ENCODE measurements around the gene MYLK.
"Not testable (repeated sequence)": the region's sequence is repeated elsewhere in the genome, so short reads cannot be mapped to it uniquely, and the experiment has no call there.

MYLK gene

DNA sequence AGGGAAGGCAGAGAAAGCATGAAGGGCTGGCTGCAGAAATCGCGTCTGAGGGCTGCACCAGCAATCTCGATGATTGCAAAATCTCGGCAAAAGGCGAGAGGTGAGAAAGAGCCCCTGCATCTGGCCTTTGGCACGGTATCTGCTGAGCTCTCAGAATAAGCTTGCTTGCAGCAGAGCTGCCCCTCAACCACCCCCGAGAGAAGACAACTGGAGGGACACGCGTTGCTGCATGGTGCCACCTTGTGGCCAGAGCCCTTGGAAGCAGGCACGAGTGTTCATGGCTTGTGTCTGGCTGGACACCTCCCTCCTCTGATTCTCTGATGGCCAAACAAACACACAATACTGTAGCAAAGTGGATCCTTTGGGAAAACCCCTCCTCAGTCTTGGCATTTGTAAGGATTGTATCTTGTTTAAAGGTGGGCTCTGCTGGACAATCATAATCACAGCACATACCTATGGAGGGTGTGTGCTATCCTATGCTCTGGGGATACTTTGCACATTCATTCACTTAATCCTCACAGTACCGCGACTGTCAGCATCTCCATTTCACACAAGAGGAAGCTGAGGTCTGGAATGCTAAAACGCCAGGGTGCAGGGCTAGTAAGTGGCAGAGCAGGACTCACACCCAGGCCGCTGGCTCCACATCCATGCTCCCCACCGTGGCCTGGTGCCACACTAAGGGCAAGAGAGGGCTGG is 164.9 kb downstream of the MYLK start:
- peak; percentile 54 to 75 for DNase-seq

DNA sequence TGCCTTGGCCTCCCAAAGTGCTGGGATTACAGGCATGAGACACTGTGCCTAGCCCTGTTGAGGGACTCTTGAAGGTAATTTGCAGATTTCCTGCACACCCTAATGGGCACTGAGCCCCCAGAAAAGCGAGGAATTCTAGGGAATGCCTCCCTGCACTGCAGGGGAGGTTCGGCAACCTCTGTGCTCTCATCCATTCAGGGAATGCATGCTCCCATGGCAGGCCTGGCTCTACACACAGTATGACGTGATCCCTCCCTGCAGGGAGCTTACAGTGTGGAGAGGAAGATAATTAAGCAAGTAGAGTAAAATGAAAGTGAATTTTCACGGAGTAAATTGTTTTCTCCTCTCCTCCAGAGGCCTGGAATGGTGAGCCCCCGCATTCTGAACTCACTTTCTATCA is 166.0 kb downstream of the MYLK start:
- no peak for DNase-seq

DNA sequence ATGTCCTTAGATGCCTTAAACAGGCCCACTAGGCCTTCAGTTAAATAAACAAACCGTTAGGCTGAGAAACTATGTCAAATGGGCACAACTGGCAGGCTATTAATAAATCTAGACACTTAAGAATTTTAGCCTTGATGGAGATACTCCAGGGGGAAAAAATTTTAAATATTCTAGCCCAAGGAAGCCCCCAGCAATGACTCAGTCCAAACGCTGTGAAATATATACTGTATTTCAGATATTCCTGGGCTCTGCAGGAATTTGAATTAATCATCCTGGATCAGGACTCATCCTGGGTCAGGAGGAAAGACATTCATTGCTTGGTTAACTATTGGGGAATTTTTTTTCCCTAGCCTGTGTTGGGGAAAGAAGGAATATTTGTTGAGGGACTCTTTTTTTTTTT is 166.7 kb downstream of the MYLK start:
- DNase-seq, result not testable (repeated sequence)

DNA sequence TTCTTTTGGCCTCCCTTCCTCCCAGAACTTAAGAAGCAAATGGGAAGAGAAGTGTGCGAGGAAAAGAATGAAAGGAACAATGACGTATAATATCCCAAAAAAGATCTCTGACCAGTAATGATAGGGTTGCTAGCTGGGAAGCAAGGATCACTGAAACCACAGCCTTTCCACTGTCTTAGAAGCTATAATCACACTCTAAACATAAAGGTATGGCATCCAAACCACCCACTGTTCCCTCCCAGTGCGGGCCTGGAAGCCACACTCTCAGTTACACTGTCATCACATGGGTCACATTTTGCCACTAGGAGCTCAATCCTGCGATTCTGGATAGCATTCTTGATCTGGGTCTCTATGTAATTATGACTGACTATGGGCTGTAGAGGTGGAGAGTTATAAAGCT is 167.7 kb downstream of the MYLK start:
- no peak for DNase-seq

DNA sequence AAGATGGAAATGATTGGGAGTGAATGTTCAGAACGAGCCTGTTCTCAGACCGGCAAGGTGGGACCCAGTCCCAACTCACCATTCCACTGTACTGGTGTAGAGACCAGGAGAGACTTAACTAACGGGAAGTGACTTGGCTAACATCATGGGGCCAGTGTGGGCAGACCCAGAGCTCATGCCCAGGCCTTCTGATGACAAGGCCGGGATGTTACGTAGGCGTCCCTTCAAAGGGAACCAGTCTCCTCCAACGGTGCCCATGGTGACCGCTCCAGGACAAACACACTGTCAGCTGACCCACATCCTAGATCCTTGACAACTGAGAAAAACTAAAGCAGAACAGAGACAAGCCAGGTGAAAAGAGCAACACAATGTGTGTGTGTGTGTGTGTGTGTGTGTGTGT is 170.9 kb downstream of the MYLK start:
- DNase-seq, result no peak

DNA sequence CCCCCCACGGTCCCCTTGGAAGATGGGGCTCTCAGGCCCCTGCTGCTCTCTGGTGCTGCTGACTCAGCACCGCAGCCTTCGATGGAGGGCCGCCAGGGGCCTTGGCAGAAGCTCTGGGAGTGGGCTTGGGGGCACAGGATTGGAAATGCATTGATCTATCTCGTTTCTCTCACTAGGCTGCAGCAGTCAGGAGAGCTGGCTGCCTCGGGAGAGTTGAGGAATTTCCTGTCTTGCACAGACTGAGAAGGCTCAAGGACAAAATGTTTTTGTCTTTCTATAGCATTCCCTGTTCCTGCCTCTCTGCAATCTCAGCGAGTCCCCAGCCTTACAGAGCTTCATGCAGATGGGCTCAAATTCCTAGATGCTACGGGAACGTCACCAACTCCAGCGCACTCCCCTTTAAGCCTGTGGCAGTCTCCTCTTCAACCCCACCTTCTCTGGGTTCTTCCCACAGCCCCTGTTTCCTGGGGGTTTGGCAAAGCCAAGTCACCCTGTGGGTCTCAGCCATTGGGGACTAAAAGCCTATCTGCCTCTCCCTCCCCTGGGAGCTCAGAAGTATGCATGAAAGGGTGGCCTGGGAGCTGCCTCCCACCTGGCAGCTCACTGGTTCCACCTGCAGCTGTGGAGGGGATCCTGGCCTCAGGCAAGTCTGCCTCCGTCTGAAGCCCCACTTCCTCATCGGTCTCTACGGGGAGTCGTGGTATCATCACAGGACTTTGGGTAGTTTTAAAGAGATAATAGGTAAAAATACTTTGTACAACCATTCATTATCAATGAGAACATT is 171.9 kb downstream of the MYLK start:
- no peak for DNase-seq

DNA sequence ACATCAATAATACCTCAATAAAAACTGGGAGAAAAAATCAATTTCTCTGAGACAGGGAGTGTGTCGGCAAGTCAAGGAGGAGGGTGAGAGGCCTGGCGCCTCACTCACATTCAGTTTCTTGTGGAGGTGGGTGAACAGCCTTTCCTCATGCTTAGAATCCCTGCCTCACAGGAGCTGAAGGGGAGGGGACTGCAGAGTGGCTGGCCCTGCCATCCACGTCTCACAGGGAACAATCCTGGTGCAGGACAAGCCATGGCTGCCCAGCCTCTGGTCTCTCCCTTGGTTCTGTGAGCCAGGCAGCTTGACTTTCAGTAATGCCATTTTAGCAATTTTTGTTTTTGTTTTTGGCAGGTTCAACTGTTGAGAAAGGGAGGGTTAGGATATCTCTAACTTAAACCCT is 172.8 kb downstream of the MYLK start:
- DNase-seq, result no peak

DNA sequence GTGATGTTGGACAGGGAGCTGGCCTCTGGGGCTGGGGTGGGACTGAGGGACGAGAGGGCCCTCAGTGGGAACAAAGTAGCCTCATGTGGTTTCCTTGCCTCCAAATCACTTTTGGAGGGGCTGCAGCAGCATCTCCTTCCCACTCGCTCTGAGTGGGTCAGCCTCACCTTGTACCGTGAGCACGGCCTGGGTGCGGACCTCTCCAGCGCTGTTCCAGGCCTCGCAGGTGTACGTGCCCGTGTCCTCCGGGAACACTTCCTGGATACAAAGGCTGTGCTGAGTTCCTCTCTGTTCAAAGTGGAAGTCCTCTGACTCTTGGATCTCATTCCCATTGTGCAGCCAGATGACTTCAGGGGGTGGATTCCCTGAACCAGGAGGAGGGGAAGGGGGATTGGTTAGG is 175.6 kb downstream of the MYLK start:
- no peak for DNase-seq

DNA sequence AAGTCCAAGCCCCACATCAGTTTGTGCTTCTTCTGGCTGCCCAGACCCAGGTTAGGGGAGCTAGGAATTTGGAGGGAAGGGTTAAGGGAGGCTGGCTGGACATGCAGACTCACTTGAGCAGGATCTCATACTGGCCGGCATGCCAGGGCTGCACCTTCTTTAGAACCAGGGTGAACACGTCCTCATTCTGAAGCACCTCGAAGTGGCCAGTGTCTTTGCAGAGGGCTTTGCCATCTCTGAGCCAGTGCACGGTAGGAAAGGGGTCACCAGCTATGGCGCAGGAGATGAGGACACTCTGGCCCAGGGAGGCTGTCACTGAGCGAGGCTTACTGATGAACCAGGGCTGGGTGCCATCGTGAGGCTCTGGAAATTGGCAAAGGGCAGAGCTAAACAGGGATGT is 176.5 kb downstream of the MYLK start:
- DNase-seq, result not testable (repeated sequence)

DNA sequence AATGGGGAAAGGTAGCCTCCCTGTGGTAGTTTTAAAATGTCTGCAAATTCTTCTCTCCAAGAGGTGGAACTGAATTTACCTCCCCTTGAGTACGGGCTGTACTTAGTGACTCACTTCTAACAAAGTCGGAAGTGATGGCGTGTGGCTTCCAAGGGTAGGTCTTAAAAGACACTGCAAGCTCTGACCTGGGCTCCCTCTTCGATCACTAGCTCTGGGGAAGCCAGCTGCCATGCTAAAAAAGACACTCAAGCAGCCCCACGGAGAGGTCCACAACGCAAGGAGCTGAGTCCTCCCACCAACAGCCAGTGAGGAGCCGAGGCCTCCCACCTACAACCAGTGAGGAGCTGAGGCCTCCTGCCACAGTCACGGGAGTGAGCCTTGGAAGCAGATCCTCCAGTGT is 177.3 kb downstream of the MYLK start:
- DNase-seq, result no peak

DNA sequence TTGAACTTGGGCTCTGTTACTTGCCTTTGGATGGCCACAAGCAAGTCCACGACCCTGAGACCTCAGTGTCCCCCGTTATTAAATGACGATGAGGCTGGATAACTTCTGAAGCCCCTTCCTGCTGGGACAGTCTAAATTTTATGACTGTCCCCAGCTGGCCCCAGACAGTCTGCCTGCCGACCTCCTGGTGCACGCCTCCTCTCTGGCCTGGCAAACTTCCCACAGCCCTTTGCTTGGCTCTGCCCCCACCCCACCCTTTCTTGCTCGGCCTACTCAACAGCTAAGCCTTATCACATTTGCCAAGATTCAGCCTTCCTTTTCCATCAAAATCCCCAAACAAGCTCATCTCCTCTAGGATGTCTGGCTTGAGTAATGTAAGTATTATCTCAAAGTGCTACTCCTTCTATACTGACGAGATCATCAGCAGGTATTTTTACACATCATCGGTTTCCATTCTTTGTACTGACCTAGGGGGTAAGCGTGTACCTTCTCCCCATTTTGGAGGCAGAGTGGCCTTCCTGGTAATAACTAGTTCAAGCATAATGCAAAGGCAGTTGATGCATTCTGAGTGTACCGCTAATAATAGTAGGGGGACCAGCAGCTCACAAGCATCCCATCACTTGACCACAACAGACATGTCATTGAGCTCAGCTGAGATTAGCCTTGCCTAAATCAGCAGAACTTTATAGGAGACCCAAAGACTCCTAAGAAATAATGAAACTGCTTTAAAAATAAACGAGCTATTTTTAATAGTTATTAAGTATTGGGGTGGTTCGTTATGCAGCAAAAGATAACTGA is 178.4 kb downstream of the MYLK start:
- no peak for DNase-seq

DNA sequence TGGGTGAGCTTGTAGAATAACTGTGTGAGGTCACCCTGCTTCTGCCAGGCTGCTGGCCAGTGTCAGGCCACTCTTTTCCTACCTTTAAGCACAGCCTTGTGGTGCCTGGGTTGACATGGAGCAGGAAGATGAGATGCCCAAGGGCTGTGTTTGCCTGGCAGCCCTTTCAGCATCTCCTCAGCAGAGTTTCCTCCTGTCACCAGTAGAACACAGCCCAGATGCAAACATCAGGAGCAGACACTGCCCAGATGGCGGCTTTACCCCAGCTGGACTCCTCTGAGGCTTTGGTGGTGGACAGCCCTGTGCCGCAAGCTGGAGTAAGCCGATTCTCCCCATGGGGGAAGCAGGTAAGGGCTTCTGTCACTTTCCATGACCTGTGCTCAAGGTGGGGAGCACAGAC is 180.5 kb downstream of the MYLK start:
- DNase-seq, result not testable (repeated sequence)

DNA sequence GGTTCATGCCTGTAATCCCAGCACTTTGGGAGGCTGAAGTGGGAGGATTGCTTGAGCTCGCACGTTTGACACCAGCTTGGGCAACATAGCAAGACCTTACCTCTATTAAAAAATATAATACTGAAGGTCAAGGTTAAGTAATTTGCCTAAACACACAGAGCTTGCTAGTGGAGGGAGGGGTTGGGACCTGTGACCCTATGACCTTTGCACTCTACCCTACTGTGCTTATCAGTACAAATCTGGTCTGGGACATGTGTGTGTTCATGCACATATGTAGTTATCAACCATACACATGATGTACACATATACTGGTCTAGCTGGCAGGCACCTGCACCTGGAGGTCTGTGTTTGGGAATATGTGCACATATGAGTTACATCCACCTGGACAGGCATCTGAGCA is 181.4 kb downstream of the MYLK start:
- DNase-seq, result no peak

DNA sequence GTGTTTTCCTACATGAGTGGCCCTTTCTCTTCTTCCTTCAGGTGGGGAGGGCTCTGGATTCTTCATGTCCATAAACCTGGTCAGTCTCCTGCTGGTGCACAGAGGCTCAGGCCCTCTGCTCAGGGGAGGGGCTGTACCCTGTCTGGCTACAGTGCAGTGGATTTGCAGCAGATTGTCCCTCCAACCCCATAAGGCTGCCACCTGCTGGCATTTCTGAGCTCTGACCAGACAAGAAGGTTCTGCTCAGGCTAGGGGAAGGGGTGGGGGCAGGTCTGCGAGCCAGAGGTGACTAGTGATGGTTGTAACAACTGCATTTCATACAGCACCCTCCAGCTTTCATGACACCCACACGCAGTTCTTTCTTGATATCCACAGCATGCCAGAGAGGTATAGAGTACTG is 182.1 kb downstream of the MYLK start:
- peak; percentile 21 to 40 for DNase-seq

DNA sequence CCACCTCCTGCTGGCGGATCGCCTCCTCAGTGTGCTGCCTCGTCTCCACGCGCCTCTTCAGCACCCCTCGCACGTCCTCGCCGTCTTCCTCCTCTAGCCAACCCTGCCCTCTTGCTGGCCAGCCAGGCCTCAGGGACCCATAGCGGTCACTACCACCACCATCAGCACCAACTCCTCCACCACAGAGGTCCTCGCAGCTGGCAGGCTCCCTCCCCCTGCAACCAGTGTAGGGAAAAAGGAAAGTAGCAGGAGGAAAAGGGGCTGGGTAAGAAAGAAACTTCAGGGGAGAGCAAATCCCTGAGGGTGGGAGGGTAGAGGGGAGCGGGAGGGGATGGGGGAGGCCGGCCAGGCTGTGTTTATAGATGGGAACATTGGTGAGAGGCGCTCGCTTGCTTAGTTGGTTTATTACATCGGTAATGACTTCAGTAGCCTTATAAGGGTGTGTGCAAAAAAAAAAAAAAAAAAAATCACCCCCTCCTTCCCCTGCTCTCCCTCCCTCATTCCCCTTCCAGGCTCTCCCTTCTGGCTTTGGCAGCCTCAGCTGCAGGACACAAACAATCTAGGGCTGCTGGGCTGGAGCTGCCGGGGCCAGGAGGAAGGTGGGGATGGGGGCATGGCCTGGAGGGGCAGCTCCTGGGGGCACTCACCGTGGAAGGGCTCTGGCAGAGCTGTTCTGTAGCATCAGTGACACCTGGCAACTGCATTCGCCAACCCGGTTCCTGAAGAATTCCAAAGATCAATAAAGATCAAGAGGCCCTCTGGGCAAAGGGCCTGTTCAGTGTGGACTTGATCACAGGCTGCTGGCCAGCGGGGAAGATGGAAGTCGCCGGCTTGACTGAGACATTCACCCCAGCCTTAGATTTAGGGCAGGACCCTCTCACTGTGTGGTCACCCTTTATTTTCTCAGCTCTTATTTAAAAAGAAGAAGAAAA is 183.1 kb downstream of the MYLK start:
- DNase-seq, result no peak

DNA sequence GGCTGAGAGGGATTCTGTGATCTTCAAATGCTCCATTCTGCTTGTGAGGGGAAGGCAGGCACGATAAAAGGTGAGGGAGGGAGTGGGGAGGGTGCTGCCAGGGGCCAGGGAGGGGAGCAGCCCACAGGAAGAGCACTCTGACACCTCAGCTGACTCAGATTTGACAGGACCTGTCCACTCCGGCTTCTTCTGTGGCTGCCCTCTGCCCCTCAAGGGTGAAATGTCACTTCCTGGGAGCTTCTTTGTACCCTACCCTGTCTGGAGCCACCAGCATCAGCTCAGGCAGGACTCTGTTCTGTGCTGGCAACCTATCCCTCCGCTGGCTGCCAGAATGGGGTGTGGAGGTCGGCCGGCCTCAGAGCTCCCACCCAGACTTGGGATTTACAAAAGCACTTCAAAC is 185.3 kb downstream of the MYLK start:
- no peak for DNase-seq

DNA sequence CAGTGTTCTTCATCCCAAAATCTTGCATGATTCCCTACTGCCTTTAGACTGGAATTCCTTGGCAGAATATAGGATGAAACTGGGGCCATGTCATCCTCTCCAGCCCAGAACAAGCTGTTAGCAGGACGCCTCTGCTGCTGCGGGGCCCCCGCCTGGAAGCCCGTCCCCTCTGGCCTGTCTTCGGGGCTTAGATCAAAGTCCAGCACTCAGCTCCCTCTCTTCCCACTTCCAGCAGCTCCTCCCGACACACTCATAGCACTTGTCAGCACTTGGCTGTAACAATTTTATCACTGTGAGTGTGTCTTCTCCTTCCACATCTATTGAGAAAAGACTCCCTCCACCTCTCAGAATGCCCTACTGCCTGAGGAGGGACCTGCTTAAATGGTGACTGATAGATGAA is 187.3 kb downstream of the MYLK start:
- no peak for DNase-seq

DNA sequence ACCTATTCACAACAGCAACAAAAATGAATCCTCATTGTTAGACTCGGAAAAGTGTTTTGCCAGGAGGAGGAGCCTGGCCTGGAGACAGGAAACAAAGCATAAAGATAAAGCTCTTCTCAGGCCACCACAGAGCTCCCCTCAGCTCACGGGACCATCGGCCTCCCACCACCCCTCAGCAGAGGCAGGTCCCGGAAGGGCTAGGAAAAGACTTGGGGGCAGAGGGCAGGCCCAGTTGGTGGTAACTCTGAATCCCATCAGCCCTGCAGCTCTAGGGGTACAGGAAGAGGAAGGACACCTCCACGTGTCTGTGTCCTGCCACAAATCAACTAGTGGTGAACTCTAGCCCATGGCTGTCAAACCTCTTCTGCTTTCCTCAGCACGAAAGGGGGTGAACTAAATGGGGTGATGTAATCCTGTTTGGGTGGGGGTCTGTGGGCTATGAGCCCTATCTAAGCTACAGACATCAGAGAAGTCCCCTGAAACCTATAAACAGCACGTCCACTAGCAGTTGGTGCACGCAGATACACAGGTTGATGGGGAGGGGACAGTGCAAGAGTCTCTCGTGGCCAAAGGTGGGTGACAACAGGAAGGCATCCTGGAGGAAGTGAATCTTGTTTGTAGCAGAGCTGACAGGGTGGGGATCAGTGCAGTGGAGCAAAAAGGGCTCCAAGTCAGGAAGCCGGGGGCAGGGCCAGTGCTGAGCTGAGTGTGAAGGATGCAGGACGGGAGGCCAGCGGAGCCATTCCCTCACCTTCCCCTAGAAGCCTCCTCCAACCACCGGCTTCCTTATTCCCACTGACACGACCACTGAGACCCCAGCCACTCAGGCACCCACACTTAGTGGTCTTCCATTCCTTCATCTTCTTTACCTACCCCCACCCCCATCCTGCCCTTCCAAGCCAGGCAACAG is 188.1 kb downstream of the MYLK start:
- no peak for DNase-seq

DNA sequence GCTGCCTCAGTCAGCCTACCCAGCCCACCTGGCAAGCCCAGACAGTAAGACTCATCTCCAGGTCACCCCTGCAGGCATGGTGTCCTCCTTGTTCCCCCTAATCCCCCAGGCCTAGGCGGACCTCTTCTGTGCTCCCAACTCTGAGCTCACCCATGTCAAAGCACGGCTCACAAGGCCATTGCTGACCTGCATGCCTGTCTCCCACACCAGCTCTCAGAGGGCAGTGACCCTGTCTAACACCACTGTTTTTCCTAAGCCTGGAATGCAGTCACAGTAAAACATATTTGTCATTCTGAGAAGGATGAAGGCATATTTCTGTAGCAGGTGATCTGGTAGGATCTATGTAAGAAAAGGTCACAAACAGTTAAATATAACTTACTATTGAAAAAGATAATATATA is 189.0 kb downstream of the MYLK start:
- DNase-seq, result no peak

DNA sequence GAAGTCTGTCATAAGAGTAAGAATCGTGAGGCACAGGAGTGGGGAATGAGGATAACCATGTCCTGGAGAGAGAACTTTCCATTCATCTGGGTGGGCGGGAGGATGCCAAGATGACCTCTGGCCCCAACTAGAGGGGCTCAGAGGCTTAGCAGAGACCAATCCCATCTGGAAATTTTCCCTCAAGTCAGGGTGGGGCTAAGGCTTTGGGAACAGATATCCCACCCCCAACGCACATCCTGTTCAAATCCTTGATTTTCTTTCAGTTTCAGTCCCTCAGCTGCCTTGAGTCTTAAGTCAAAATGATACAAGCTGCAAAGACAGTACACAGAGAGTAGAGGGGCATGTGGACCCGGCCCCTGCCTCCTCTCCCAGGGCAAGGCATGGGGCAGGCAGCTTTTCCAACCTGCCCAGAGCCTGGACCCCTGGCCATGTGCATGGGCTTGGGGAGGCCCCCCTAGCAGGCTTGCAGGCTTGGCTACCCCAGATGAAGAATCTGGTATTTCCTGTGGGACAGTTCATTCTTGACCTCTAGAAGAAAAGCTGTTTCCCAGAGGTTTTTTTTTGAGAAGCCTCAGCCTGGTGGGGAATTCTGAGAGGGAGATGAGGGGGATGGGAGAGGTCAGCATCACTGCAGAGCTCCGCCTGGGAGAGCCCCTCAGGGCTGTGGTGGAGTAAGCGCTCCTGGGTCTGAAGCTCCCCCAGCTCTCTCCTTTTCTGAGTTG is 189.6 kb downstream of the MYLK start:
- DNase-seq, result no peak
